GM12878 (cell line): Measurements from ENCODE around the gene BRD2. TPM values are rescaled to one million over a fixed set of nuclear protein-coding genes. Genes with fewer than 3 reads are reported as not detected.

Experiments used
- ATAC-seq: fragments of 200-7000 bp; cut with Tn5 transposase; 3 replicates; pipeline ENCODE4 v1.9.1; 2020; ENCODE audit warnings: mild to moderate bottlenecking, moderate library complexity
- BruUV-seq: library from RNA; stranded (reverse); fragments of 400-500 nt; replicated peaks from 2 replicates; lab custom pipeline; 2021; lab: Mats Ljungman, UMichigan
- CTCF ChIA-PET: fragments of 300-600 bp; sonication (Branson Sonifier 250); formaldehyde crosslinking; extraction: SDS; loops from one replicate; lab custom pipeline; 2021; ENCODE audit warnings: inconsistent platforms; lab: Yijun Ruan, JAX
- POLR2A ChIA-PET: fragments of 350-600 bp; formaldehyde crosslinking; extraction: SDS; loops from one replicate; lab custom pipeline; 2021; ENCODE audit warnings: inconsistent platforms; lab: Charles Lee
- RAD21 ChIA-PET: fragments of 300-600 bp; sonication (Branson Sonifier 250); formaldehyde crosslinking; loops from one replicate; lab custom pipeline; 2023; ENCODE audit warnings: antibody characterized with exemption; ENCODE audit not compliant: unreplicated experiment; lab: Charles Lee
- SMC1A ChIA-PET: fragments of 300-600 bp; sonication (Branson Sonifier 250); formaldehyde crosslinking; loops from one replicate; lab custom pipeline; 2023; ENCODE audit not compliant: unreplicated experiment, uncharacterized antibody; lab: Charles Lee
- DNase-seq: peaks from one replicate; pipeline ENCODE4 v3.0.0-alpha.2; 2011; ENCODE audit warnings: low read depth, low spot score
- FAIRE-seq: peaks from 3 replicates; lab custom pipeline; 2011; peaks lifted over from hg19 to GRCh38; lab: Jason Lieb, UNC
- H2AFZ ChIP-seq: 2 replicates; pipeline ENCODE4 v1.6.0; 2011; ENCODE audit warnings: low read depth, low read length, control low read depth; ENCODE audit not compliant: control insufficient read depth
- H3K27ac ChIP-seq: 2 replicates; pipeline ENCODE4 v1.5.1; 2011; ENCODE audit warnings: control low read depth; ENCODE audit not compliant: control insufficient read depth, insufficient read depth
- H3K27me3 ChIP-seq, 2 experiments: replicated peaks in 1 of 2; 2 replicates each; pipeline versions ENCODE4 v1.6.0 to v1.6.1; 2011; ENCODE audit warnings: low read length in 1 of 2; ENCODE audit not compliant: control insufficient read depth in 2 of 2, insufficient read depth in 2 of 2
- H3K36me3 ChIP-seq, 2 experiments: 2 replicates each; pipeline ENCODE4 v1.5.1; 2011; ENCODE audit warnings: low read length in 1 of 2; ENCODE audit not compliant: control insufficient read depth in 2 of 2, insufficient read depth in 2 of 2
- H3K4me1 ChIP-seq: 2 replicates; pipeline ENCODE4 v1.6.1; 2011; ENCODE audit warnings: mild to moderate bottlenecking, low read length, moderate library complexity, mixed read lengths; ENCODE audit not compliant: control insufficient read depth, insufficient read depth
- H3K4me2 ChIP-seq: 2 replicates; pipeline ENCODE4 v1.6.0; 2011; ENCODE audit warnings: control low read depth; ENCODE audit not compliant: control insufficient read depth, insufficient read depth
- H3K4me3 ChIP-seq: fragments of 200-600 bp; sonication (generic); 2 replicates; pipeline ENCODE4 v1.5.1; 2016
- H3K79me2 ChIP-seq: 2 replicates; pipeline ENCODE4 v1.6.0; 2011; ENCODE audit warnings: low read length; ENCODE audit not compliant: control insufficient read depth, insufficient read depth
- H3K9ac ChIP-seq: 2 replicates; pipeline ENCODE4 v1.8.0; 2011; ENCODE audit warnings: low read length, control low read depth, mixed read lengths; ENCODE audit not compliant: control insufficient read depth, insufficient read depth
- H3K9me3 ChIP-seq: replicated peaks from 3 replicates; pipeline ENCODE4 v1.5.1; 2011; ENCODE audit warnings: mild to moderate bottlenecking, low read length; ENCODE audit not compliant: control insufficient read depth, insufficient read depth
- H4K20me1 ChIP-seq: 2 replicates; pipeline ENCODE4 v1.6.0; 2011; ENCODE audit not compliant: control insufficient read depth, insufficient read depth
- BHLHE40 ChIP-seq, 2 experiments: fragments of 450-650 bp in 1 of 2; IDR thresholded peaks; 2 replicates each; pipeline ENCODE4 v1.6.1; 2011 to 2017; ENCODE audit warnings: low read depth in 2 of 2, borderline replicate concordance in 1 of 2, improper control_type of control experiment in 1 of 2, low read length in 1 of 2, mild to moderate bottlenecking in 1 of 2
- EED ChIP-seq: sonication (generic); IDR thresholded peaks from 2 replicates; pipeline ENCODE4 v1.6.1; 2016; ENCODE audit warnings: antibody characterized with exemption, low read depth
- EP300 ChIP-seq, 2 experiments: fragments of 150-350 bp in 1 of 2; IDR thresholded peaks; 2 replicates each; pipeline ENCODE4 v1.6.1; 2011 to 2012; ENCODE audit warnings: low read depth in 2 of 2, low read length in 2 of 2, borderline replicate concordance in 1 of 2, improper control_type of control experiment in 1 of 2, inconsistent platforms in 1 of 2; ENCODE audit not compliant: control insufficient read depth in 1 of 2
- ESRRA ChIP-seq: IDR thresholded peaks from 2 replicates; pipeline ENCODE4 v1.6.1; 2012; ENCODE audit warnings: mild to moderate bottlenecking, low read length, improper control_type of control experiment
- IKZF1 ChIP-seq: fragments of 450-650 bp; conservative IDR thresholded peaks from 2 replicates; pipeline ENCODE4 v1.6.1; 2017; ENCODE audit warnings: antibody characterized with exemption, mild to moderate bottlenecking
- IKZF2 ChIP-seq, 2 experiments: fragments of 450-650 bp; IDR thresholded peaks; 2 replicates each; pipeline ENCODE4 v1.6.1; 2017; ENCODE audit warnings: mild to moderate bottlenecking in 2 of 2, moderate library complexity in 2 of 2
- MLLT1 ChIP-seq: fragments of 450-650 bp; IDR thresholded peaks from 2 replicates; pipeline ENCODE4 v1.6.1; 2016; ENCODE audit warnings: mild to moderate bottlenecking
- NBN ChIP-seq: fragments of 450-650 bp; IDR thresholded peaks from 2 replicates; pipeline ENCODE4 v1.6.1; 2016
- NFYB ChIP-seq: IDR thresholded peaks from 2 replicates; pipeline ENCODE4 v1.6.1; 2011; ENCODE audit warnings: low read depth, mild to moderate bottlenecking, low read length, improper control_type of control experiment, moderate library complexity; ENCODE audit not compliant: insufficient read depth
- PKNOX1 ChIP-seq: fragments of 450-650 bp; IDR thresholded peaks from 2 replicates; pipeline ENCODE4 v1.6.1; 2016; ENCODE audit warnings: mild to moderate bottlenecking
- SPI1 ChIP-seq: IDR thresholded peaks from 2 replicates; pipeline ENCODE4 v1.6.1; 2011; ENCODE audit warnings: low read depth, mild to moderate bottlenecking, low read length, moderate library complexity, borderline replicate concordance; ENCODE audit not compliant: insufficient read depth
- WGBS: methylation state at CpG from one replicate; pipeline ENCODE4 v1.1.6; 2016; ENCODE audit warnings: low lambda C conversion rate; ENCODE audit not compliant: insufficient replicate concordance, insufficient coverage; ENCODE audit errors: missing lambda C conversion rate; 5-methylcytosine and 5-hydroxymethylcytosine counted together
- in situ Hi-C: fragments of 300-500 bp; cut with MboI; formaldehyde crosslinking; loops from 9 replicates; pipeline ENCODE4 v1.14.3; 2018; ENCODE audit warnings: mixed read lengths
- intact Hi-C: fragments of 100-400 bp; cut with micrococcal nuclease; formaldehyde crosslinking; loops from one replicate; pipeline ENCODE4 v1.14.2; 2022; ENCODE audit not compliant: unreplicated experiment
- polyA plus RNA-seq, 11 experiments: library from polyadenylated mRNA; depleted of rRNA in 4 of 11; unstranded in 6 of 11; stranded (reverse) in 5 of 11; fragments of >200 nt; fragmentation: Nextera tagmentation in 4 of 11; fragmentation: Illumina TruSeq in 1 of 11; extraction: Ambion mirVana in 4 of 11; extraction: Trizol in 1 of 11; gene quantifications; 1 replicate in 1 of 11; 2 replicates in 10 of 11; pipeline versions ENCODE4 v1.2.1 to v1.2.3, GENCODE V29; 2011 to 2016; ENCODE audit warnings: inconsistent platforms in 2 of 11, missing spikeins in 2 of 11, low read depth in 1 of 11
- total RNA-seq, 4 experiments: library from RNA; depleted of rRNA in 3 of 4; stranded (reverse); fragments of >200 nt in 3 of 4; fragmentation: Illumina TruSeq in 1 of 4; extraction: Trizol in 1 of 4; gene quantifications; 2 replicates each; pipeline versions ENCODE4 v1.2.1 to v1.2.3, GENCODE V29; 2013 to 2021

Gene BRD2
- total and polyA plus RNA-seq, 10 of the 15 experiments (the other 5 are each of a cell fraction or from before 2014, with no cell fraction given), result 32.2 to 239 (median 139) TPM

- no TSS peak for BruUV-seq
- TF ChIP-seq BHLHE40 (IDR thresholded peaks at IDR 0.05; ENCODE audit: borderline replicate concordance in 1 of 2, low read depth in 2 of 2, low read length in 1 of 2), result no peak
- 0 out of 2 replicates have a peak, but pooled peaks have one; percentile 2 for TF ChIP-seq PKNOX1
- no peak for TF ChIP-seq EP300 (IDR thresholded peaks at IDR 0.05; ENCODE audit: borderline replicate concordance in 1 of 2, control insufficient read depth in 1 of 2, low read depth in 2 of 2, low read length in 2 of 2)
- peak; percentile 12; the same call in 1 of the 2 replicates for TF ChIP-seq SPI1
- no peak for TF ChIP-seq NFYB
- TF ChIP-seq MLLT1, result no peak
- TF ChIP-seq ESRRA, result 0 out of 2 replicates have a peak, but pooled peaks have one; percentile 75
- peak; percentile 48 to 60; a peak in 2 of 4 replicates for TF ChIP-seq IKZF2 (IDR thresholded peaks at IDR 0.05)
- TF ChIP-seq EED, result peak; percentile 52
- TF ChIP-seq NBN, result 0 out of 2 replicates have a peak, but pooled peaks have one; percentile 13
- TF ChIP-seq IKZF1, result peak; percentile 65
- Histone ChIP-seq H3K27ac (peak overlapping the region; percentile 70; the same call in 1 of the 2 replicates), H3K4me3 (no peak overlapping the region), H3K4me1 (peaks cover 22% of the 10 kb centered on the region), H4K20me1 (no peaks in the 10 kb centered on the region), H3K9me3 (no peaks in the 10 kb centered on the region), H3K36me3 (no peaks in the 10 kb centered on the region), H3K27me3 (no peaks in the 10 kb centered on the region), H3K4me2 (no peak overlapping the region), H2AFZ (peak overlapping the region; percentile 6; the same call in 1 of the 2 replicates), H3K79me2 (no peaks in the 10 kb centered on the region), H3K9ac (no peak overlapping the region)
- POLR2A ChIA-PET, result interaction anchor here (0.6 to 14.8 kb wide), 18 partner anchors 8 to 231 kb away, joined by 3 to 240 read pairs (median 4); partner anchors contain the start of genes HLA-DPA1 and HLA-DPB1
- peak; percentile 66 for FAIRE-seq
- CTCF ChIA-PET, result interaction anchor here (0.7 to 12.3 kb wide), 23 partner anchors 8 to 180 kb away, joined by 3 to 281 read pairs (median 4); partner anchors contain the start of genes HLA-DPA1, HLA-DPB1 and TAP2
- SMC1A ChIA-PET, result interaction anchor here (1.0 to 12.9 kb wide), 19 partner anchors 9 to 231 kb away, joined by 3 to 177 read pairs (median 12); partner anchors contain the start of genes HLA-DMA, HLA-DPA1 and HLA-DPB1
- RAD21 ChIA-PET, result interaction anchor here (1.1 to 9.7 kb wide), 17 partner anchors 8 to 231 kb away, joined by 3 to 139 read pairs (median 5); partner anchors contain the start of genes HLA-DMA, HLA-DOA, HLA-DPA1 and HLA-DPB1
- intact Hi-C loops, result no loop called here
- in situ Hi-C loops, result loop anchor here (5.0 kb wide), 1 partner anchor 64 kb away; no protein-coding TSS in a partner anchor
- no peak for ATAC-seq
- 97% methylated on average over 3 of the region's 3 CpGs for WGBS
- DNase-seq, result no peak
Measured at GRCh38 chr6:33017694-33018353, 49.4 kb downstream of the BRD2 start.
